ENCODE measurements around the gene WDR47.
"Not testable (repeated sequence)": the region's sequence is repeated elsewhere in the genome, so short reads cannot be mapped to it uniquely, and the experiment has no call there.

The WDR47 gene

DNA sequence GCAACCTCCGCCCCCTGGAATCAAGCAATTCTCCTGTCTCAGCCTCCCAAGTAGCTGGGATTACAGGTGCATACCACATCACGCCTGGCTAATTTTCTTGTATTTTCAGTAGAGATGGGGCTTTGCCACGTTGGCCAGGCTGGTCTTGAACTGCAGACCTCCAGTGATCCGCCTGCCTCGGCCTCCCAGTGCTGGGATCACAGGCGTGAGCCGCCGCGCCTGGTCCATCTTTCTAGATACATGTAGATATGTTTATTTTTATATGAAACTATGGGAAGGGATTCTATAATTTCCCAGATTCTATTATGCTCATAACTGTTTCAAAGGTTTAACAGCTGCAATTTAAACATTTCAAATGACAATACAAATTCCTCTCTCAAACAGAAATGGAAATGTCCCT lies 105.7 kb downstream of the WDR47 start:
- H3K27me3 ChIP-seq (ENCODE audit: control insufficient read depth, insufficient read depth, low read length), result no peaks in the 10 kb centered on the region
- no peak overlapping the region for H3K27ac ChIP-seq
- TF ChIP-seq, protein P1, sequence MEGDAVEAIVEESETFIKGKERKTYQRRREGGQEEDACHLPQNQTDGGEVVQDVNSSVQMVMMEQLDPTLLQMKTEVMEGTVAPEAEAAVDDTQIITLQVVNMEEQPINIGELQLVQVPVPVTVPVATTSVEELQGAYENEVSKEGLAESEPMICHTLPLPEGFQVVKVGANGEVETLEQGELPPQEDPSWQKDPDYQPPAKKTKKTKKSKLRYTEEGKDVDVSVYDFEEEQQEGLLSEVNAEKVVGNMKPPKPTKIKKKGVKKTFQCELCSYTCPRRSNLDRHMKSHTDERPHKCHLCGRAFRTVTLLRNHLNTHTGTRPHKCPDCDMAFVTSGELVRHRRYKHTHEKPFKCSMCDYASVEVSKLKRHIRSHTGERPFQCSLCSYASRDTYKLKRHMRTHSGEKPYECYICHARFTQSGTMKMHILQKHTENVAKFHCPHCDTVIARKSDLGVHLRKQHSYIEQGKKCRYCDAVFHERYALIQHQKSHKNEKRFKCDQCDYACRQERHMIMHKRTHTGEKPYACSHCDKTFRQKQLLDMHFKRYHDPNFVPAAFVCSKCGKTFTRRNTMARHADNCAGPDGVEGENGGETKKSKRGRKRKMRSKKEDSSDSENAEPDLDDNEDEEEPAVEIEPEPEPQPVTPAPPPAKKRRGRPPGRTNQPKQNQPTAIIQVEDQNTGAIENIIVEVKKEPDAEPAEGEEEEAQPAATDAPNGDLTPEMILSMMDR (IDR thresholded peaks at IDR 0.05), result no peak
- no peaks in the 10 kb centered on the region for H3K36me3 ChIP-seq (ENCODE audit: control insufficient read depth, insufficient read depth, low read length)
- H3K4me2 ChIP-seq (ENCODE audit: low read length), result no peak overlapping the region
- no peaks in the 10 kb centered on the region for H3K4me1 ChIP-seq
- no peak overlapping the region for H3K9ac ChIP-seq
- no peaks in the 10 kb centered on the region for H3K79me2 ChIP-seq
- H3K9me3 ChIP-seq (ENCODE audit: control insufficient read depth, low read length), result no peaks in the 10 kb centered on the region
- H2AFZ ChIP-seq, result no peak overlapping the region
- H3K4me3 ChIP-seq (ENCODE audit: low read depth, low read length), result no peak overlapping the region

DNA sequence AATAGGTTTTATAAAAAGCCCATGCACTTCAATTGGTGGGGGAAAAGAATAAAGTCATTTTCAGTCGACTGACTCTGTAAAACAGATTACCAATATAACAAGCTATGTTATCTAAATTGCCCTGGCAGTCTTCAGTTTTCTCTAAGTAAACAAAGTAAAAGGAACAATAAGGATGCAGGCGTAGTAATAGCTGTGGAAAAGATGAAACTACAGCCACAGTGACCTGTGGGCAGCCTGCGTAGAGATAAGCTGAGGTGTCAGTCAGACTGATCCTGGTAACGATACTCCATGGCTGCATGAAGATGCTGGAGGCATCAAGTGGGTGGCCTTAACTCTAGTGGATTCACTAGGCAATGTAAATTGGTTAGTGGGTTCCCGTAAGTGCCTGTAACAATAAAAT lies 108.0 kb downstream of the WDR47 start:
- TF ChIP-seq, protein P1 (IDR thresholded peaks at IDR 0.05), result no peak
- Histone ChIP-seq H3K79me2 (no peaks in the 10 kb centered on the region), H3K36me3 (ENCODE audit: control insufficient read depth, insufficient read depth, low read length) (no peaks in the 10 kb centered on the region)

DNA sequence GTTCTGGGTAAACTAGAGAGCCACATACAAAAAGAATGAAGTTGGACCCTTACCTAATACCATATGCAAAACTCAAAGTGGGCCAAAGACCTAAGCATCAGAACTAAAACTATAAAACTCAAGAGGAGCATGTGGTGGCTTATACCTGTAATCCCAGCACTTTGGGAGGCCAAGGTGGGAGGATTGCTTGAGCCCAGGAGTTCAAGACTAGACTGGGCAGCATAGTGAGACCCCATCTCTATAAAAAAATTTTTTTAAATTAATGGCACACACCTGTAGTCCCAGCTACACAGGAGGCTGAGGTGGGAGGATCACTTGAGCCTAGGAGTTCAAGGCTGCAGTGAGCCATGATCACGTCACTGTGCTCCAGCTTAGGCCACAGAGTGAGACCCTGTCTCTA lies 114.3 kb downstream of the WDR47 start:
- not testable (repeated sequence) for H3K79me2 ChIP-seq; H3K27me3 ChIP-seq (ENCODE audit: control insufficient read depth, insufficient read depth, low read length); H3K4me1 ChIP-seq; H3K27ac ChIP-seq; H2AFZ ChIP-seq; H3K9me3 ChIP-seq (ENCODE audit: control insufficient read depth, low read length); H3K4me3 ChIP-seq (ENCODE audit: low read depth, low read length); H3K4me2 ChIP-seq (ENCODE audit: low read length); H3K9ac ChIP-seq; H3K36me3 ChIP-seq (ENCODE audit: control insufficient read depth, insufficient read depth, low read length)

More for the DNA sequence above, 108.0 kb downstream of the WDR47 start:
- H3K27me3 ChIP-seq (ENCODE audit: control insufficient read depth, insufficient read depth, low read length), result no peaks in the 10 kb centered on the region
- no peak overlapping the region for H2AFZ ChIP-seq
- no peak overlapping the region for H3K27ac ChIP-seq
- no peak overlapping the region for H3K9ac ChIP-seq
- no peaks in the 10 kb centered on the region for H3K9me3 ChIP-seq (ENCODE audit: control insufficient read depth, low read length)
- H3K4me1 ChIP-seq, result no peaks in the 10 kb centered on the region
- no peak overlapping the region for H3K4me2 ChIP-seq (ENCODE audit: low read length)
- no peak overlapping the region for H3K4me3 ChIP-seq (ENCODE audit: low read depth, low read length)

DNA sequence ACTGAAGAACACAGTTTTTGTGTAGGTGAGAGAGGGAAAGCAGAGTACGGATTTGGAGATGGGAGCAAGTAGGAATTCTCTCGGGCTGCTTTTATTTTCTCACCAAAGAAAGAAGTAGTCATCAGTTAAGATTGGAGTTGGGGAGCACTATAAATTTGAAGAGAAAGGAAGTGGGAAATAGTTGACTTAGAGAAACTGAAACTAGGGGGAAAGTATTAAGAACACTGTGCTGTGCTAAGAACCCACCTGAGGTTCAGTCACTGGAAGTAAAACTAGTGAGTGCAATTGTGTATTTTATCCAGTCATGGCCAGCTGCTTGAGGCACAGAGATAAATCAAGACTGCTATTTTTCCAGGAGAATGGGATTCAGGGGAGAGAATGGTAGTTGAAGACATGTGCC lies 116.0 kb downstream of the WDR47 start:
- Histone ChIP-seq H3K4me2 (ENCODE audit: low read length) (no peak overlapping the region), H3K9ac (no peak overlapping the region), H3K4me3 (ENCODE audit: low read depth, low read length) (no peak overlapping the region), H3K79me2 (no peaks in the 10 kb centered on the region), H3K36me3 (ENCODE audit: control insufficient read depth, insufficient read depth, low read length) (no peaks in the 10 kb centered on the region), H3K9me3 (ENCODE audit: control insufficient read depth, low read length) (no peaks in the 10 kb centered on the region), H3K27me3 (ENCODE audit: control insufficient read depth, insufficient read depth, low read length) (no peaks in the 10 kb centered on the region), H3K4me1 (no peaks in the 10 kb centered on the region), H2AFZ (no peak overlapping the region), H3K27ac (no peak overlapping the region)
- TF ChIP-seq, protein P1 (IDR thresholded peaks at IDR 0.05), result no peak
